T-helper 22 cell (primary cell): ENCODE data around the gene WNK4.
A peak's percentile ranks its signal among the peaks of the same experiment; 100 is the strongest.
"Not testable (repeated sequence)": the region's sequence is repeated elsewhere in the genome, so short reads cannot be mapped to it uniquely, and the experiment has no call there.

Experiments
- DNase-seq: peaks from one replicate; pipeline ENCODE4 v3.0.0-alpha.2; 2020; ENCODE audit warnings: low read depth

WNK4 gene

DNA sequence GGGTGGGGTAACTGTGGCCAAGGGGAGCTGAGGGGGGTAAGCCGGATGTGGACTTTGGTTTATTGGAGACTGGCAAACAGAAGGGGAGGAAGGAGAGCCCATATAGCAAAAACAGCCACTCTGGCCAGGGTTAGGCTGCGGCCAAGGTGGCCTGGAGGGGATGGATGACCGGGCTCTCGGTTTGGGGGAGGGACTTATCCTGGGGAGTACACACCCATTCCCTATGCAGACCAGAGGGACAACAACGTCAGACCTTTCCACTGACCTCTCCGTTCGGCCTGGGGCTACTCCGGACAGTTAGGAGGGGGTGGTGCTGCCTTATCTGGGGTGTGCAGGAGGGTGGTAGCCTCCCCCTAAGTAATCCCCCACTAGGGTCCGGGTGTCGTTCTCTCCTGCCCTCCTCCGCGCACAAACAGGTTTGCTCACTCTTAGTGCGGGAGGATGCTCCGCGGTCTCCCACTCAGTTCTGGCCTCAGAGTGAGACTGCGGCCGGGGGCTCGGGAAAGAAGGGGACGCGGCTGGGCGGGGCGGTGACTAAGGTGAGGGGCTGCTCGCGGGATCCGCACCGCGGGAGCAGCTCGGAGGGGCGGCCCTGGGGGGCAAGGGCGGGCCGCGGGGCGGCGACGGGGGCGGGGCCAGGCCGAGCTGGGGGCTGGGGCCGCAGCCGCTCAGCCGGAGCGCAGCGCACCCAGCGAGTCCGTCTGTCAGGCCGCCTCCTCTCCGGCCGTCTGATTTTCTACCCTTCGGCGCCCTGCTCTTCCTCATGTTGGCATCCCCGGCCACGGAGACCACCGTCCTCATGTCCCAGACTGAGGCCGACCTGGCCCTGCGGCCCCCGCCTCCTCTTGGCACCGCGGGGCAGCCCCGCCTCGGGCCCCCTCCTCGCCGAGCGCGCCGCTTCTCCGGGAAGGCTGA is at the start of gene WNK4:
TSS of gene WNK4 (plus strand) at position 675 of the 915 bp plus-strand sequence. CDS start at position 764, 89 bp downstream.
- no peak for DNase-seq

DNA sequence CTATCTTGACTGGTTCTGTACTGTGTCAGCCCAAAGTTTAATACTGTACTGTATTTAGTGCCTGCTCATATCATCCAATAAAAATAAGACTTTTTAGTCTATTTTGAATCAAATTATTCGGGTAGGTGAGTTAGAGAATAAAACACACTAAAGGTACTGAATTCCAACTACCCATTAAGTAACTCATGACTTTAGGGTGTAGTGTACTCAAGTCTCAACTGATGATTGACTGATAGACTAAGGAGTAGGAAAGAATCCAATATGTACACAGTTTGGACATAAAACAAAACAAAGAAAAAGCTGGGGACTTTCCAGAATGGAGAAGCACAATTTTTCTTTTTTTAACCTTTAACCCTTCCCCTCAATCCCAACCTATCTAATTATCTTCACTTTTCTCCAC is 39.7 kb upstream of the WNK4 start:
- DNase-seq: no peak

GRCh38 chr17:42742916-42743315 is 37.5 kb upstream of the WNK4 start:
- not testable (repeated sequence) for DNase-seq

GRCh38 chr17:42743595-42744282 is 36.7 kb upstream of the WNK4 start:
- DNase-seq: no peak

GRCh38 chr17:42744283-42744805 is 36.1 kb upstream of the WNK4 start:
- DNase-seq: peak; percentile 68

DNA sequence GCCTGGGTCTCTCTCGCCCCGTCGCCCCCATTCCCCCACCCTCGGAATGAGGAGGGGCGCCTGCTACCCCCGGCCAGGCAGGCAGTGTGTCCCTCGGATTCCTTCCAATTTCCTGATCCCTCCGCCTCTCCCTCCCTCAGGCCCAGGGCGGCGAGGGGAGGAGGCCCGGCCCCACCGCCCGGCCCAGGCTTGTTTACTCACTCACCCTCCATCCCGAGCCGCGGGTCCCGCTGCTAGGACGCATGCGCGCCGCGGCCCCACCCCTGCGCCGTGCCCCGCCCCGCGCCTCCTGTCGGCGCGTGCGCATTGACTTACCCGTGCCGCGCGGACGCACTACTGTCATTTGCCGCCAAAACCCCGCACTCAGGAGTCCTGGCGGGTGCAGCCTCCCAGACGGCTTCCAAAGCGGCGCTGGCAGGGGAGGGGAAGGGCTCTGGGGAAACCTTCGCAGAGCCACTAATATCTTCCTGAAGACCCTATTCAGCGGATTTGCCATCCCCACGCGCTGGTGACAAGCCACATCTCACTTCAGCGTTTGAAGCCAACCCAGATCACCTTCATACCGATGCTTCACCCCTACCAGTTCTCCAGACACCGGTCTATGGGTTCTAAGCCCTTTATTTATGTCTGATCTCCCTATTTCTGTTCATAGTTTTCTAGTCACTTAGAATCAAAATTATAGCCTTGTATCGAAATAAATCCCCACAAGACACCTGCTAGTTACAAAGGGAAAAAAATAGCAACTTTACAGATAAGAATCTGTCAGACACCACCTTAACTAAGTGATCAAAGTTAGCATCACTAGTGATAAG is 35.4 kb upstream of the WNK4 start, which contains the start of gene EZH1:
TSS of gene EZH1 (minus strand) at position 235 of the 812 bp plus-strand sequence. CDS start 16,099 bp downstream, outside the sequence.
- peak; percentile 81 for DNase-seq

DNA sequence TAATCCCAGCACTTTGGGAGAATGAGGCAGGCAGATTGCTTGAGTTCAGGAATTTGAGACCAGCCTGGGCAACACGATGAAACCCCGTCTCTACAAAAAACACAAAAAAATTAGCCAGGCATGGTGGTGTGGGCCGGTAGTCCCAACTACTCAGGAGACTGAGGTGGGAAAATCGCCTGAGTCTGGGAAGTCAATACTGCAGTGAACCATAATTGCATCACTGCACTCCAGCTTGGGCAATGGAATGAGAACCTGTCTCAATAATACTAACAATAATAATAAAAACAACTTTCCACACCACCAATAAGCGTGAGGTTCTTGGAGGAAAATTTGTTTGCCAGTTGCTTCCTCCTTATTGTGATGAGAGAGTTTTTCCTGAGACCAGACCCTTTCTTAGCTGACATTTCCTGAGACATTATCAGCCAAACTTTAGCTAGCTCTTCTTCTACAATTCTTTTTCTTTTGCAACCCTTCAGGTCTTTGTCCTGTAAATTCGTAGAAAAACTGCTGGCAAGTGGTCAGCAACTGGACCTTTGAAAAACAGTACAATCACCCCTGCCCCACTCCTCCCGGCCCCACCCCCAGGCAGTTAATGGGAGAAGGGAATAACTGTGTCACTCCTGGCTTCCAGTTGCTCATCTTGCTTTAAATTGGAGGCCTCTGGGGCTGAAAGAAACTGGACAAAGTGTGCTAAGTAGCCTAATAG is 32.1 kb upstream of the WNK4 start:
- no peak for DNase-seq

DNA sequence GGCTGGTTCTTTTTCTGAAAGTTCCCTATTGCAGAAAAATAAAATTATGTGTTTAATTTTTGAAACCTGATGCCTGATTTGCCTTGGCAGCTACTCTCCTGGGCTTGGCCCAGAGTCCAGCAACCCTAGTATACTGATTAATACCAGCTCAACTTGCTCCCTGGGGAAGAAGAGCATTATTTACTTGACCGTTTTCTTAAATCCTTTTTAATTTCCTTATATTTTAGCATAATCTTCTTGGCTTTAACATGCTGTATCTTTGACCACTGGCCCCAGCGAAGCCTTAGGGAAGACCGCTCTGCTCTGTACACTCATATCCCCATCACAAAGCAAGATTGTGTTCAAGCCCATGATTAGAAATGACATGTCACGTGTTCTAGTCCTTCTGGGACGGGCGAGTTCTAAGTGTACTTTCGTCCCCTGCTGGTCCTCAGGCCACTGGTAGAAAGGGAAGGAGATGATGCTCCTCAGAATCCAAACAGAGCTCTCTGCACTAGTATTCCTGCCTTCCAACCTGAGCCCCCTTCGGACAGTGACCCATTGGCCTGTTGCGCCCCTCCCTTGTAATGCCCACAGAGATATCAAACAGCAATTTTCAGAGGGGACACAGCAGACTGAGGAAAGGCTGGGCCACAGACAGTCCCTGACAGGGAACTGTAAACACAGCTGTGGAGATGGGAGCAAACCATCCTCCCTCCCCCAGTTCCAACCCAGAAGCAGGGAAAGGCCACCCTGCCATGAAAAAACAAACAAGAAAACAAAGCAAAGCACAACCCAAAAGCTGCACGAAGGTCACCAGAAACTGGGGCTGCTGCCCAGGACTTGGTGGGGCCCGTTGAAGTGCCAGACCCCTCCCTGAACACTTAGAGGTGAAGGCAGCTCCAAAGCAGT is 31.3 kb upstream of the WNK4 start:
- DNase-seq: no peak

GRCh38 chr17:42750739-42751344 is 29.6 kb upstream of the WNK4 start:
- DNase-seq: no peak

- DNase-seq: no peak
Measured at GRCh38 chr17:42751628-42752027, 28.8 kb upstream of the WNK4 start.

- no peak for DNase-seq
Measured at GRCh38 chr17:42754782-42755181, 25.6 kb upstream of the WNK4 start.

GRCh38 chr17:42759982-42760651 is 20.3 kb upstream of the WNK4 start:
- no peak for DNase-seq

GRCh38 chr17:42760652-42761581 is 19.5 kb upstream of the WNK4 start, which contains the start of gene RAMP2:
Gene RAMP2 (plus strand): TSS chr17:42761227. CDS start chr17:42761262, 35 bp downstream.
- DNase-seq: no peak

- no peak for DNase-seq
Measured at GRCh38 chr17:42761638-42762037, 18.8 kb upstream of the WNK4 start.

DNA sequence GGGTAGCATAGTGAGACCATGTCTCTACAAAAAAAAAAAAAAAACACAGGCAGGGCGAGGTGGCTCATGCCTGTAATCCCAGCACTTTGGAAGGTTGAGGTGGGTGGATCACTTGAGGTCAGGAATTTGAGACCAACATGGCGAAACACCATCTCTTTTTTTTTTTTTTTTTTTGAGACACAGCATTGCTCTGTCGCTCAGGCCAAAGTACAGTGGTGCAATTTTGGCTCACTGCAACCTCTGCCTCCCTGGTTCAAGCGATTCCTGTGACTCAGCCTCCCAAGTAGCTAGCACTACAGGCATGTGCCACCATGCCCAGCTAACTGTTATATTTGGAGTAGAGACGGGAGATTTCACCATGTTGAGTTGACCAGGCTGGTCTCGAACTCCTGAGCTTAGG is 14.3 kb upstream of the WNK4 start:
- no peak for DNase-seq

- no peak for DNase-seq
Measured at GRCh38 chr17:42767512-42767911, 12.9 kb upstream of the WNK4 start.

GRCh38 chr17:42768006-42768405 is 12.4 kb upstream of the WNK4 start:
- not testable (repeated sequence) for DNase-seq

GRCh38 chr17:42769964-42770363 is 10.4 kb upstream of the WNK4 start:
- DNase-seq: not testable (repeated sequence)
